K562 (cell line): ENCODE measurements around the gene NXPE2. TPM values are rescaled to one million over a fixed set of nuclear protein-coding genes. Genes with fewer than 3 reads are reported as not detected.

Source experiments
- ATAC-seq: fragments of 200-7000 bp; cut with Tn5 transposase; 3 replicates; pipeline ENCODE4 v1.9.1; 2020; ENCODE audit warnings: moderate library complexity
- BruUV-seq: library from RNA; stranded (reverse); fragments of 400-500 nt; replicated peaks from 2 replicates; lab custom pipeline; 2021; lab: Mats Ljungman, UMichigan
- CTCF ChIA-PET: fragments of 300-600 bp; formaldehyde crosslinking; extraction: SDS; loops from one replicate; lab custom pipeline; 2021; ENCODE audit warnings: low intra/inter-chr PET ratio; lab: Yijun Ruan, JAX
- POLR2A ChIA-PET: fragments of 300-600, 350-650 bp; sonication (Branson Sonifier 250); formaldehyde crosslinking; extraction: SDS; loops from one replicate; lab custom pipeline; 2021; ENCODE audit warnings: antibody characterized with exemption, inconsistent platforms; lab: Yijun Ruan, JAX
- DNase-seq, 4 experiments: peaks; one replicate each; pipeline versions ENCODE4 v3.0.0 to v3.0.0-alpha.2; 2011 to 2018; ENCODE audit warnings: low spot score in 3 of 4, mixed read lengths in 3 of 4; ENCODE audit errors: extremely low read depth in 1 of 4
- FAIRE-seq: peaks from 2 replicates; lab custom pipeline; 2011; peaks lifted over from hg19 to GRCh38; lab: Jason Lieb, UNC
- H2AFZ ChIP-seq: 2 replicates; pipeline ENCODE4 v1.6.0; 2011; ENCODE audit warnings: low read depth, low read length, control low read depth, inconsistent platforms
- H3K27ac ChIP-seq: fragments of 200-600 bp; 3 replicates; pipeline ENCODE4 v1.8.0; 2011; ENCODE audit warnings: low read depth, mild to moderate bottlenecking, control low read depth, inconsistent platforms, low read length, moderate library complexity, mixed read lengths; ENCODE audit errors: extremely low read depth
- H3K27me3 ChIP-seq, 2 experiments: fragments of 300-600 bp in 1 of 2; 2 replicates in 1 of 2; 3 replicates in 1 of 2; pipeline versions ENCODE4 v1.6.0 to v1.8.0; 2011; ENCODE audit warnings: inconsistent platforms in 2 of 2, low read length in 2 of 2, mild to moderate bottlenecking in 1 of 2, mixed read lengths in 1 of 2, moderate library complexity in 1 of 2; ENCODE audit not compliant: control insufficient read depth in 2 of 2, insufficient read depth in 2 of 2
- H3K36me3 ChIP-seq: fragments of 300-600 bp; 3 replicates; pipeline ENCODE4 v1.8.0; 2011; ENCODE audit warnings: mild to moderate bottlenecking, low read length, inconsistent platforms; ENCODE audit not compliant: control insufficient read depth, insufficient read depth
- H3K4me1 ChIP-seq, 2 experiments: fragments of 200-600 bp in 1 of 2; replicated peaks in 1 of 2; 2 replicates in 1 of 2; 3 replicates in 1 of 2; pipeline versions ENCODE4 v1.5.1 to v1.8.0; 2011; ENCODE audit warnings: inconsistent platforms in 2 of 2, low read length in 2 of 2, mild to moderate bottlenecking in 1 of 2, mixed read lengths in 1 of 2, moderate library complexity in 1 of 2; ENCODE audit not compliant: control insufficient read depth in 2 of 2, insufficient read depth in 2 of 2
- H3K4me2 ChIP-seq: 2 replicates; pipeline ENCODE4 v1.6.1; 2011; ENCODE audit warnings: low read length, control low read depth, inconsistent platforms, mixed read lengths; ENCODE audit not compliant: insufficient read depth
- H3K4me3 ChIP-seq: fragments of 200-600 bp; sonication (generic), shearing (Covaris generic); 2 replicates; pipeline ENCODE4 v1.5.1; 2016; ENCODE audit warnings: control low read depth, inconsistent platforms
- H3K79me2 ChIP-seq: fragments of 200-600 bp; 3 replicates; pipeline ENCODE4 v1.8.0; 2011; ENCODE audit warnings: low read length, inconsistent platforms; ENCODE audit not compliant: control insufficient read depth, insufficient read depth
- H3K9ac ChIP-seq, 2 experiments: 2 replicates each; pipeline versions ENCODE4 v1.6.0 to v1.6.1; 2011; ENCODE audit warnings: low read depth in 2 of 2, low read length in 2 of 2, control low read depth in 1 of 2, inconsistent platforms in 1 of 2, mild to moderate bottlenecking in 1 of 2, mixed read lengths in 1 of 2; ENCODE audit not compliant: insufficient read depth in 1 of 2
- H3K9me1 ChIP-seq: one replicate; pipeline ENCODE4 v1.6.0; 2011; ENCODE audit warnings: inconsistent platforms, mild to moderate bottlenecking, low read length, moderate library complexity; ENCODE audit not compliant: control insufficient read depth, insufficient read depth
- H3K9me3 ChIP-seq: replicated peaks from 2 replicates; pipeline ENCODE4 v1.5.1; 2011; ENCODE audit warnings: low read depth, low read length, inconsistent platforms; ENCODE audit not compliant: control insufficient read depth, insufficient read depth
- H4K20me1 ChIP-seq: replicated peaks from 2 replicates; pipeline ENCODE4 v1.6.1; 2011; ENCODE audit warnings: low read length, inconsistent platforms, mixed read lengths; ENCODE audit not compliant: control insufficient read depth, insufficient read depth
- ETS2 ChIP-seq: IDR thresholded peaks from 2 replicates; pipeline ENCODE4 v1.6.1; 2016; ENCODE audit warnings: borderline replicate concordance, missing genetic modification characterization, mild to moderate bottlenecking, moderate library complexity, missing compliant biosample characterization; ENCODE audit not compliant: poor library complexity, severe bottlenecking
- HDAC3 ChIP-seq: fragments of 450-650 bp; IDR thresholded peaks from 2 replicates; pipeline ENCODE4 v1.6.1; 2018; ENCODE audit warnings: borderline replicate concordance, mild to moderate bottlenecking, moderate library complexity; ENCODE audit not compliant: partially characterized antibody
- TCF7 ChIP-seq: sonication (generic); IDR thresholded peaks from 2 replicates; pipeline ENCODE4 v1.6.1; 2016; ENCODE audit warnings: antibody characterized with exemption, borderline replicate concordance
- WGBS: fragments of 100-300 bp; shearing (Covaris generic); methylation state at CpG from one replicate; pipeline ENCODE4 v1.1.6; 2016; ENCODE audit warnings: low coverage, mixed read lengths; ENCODE audit not compliant: insufficient coverage; ENCODE audit errors: missing lambda C conversion rate; 5-methylcytosine and 5-hydroxymethylcytosine counted together
- in situ Hi-C: fragments of 300-500 bp; cut with MboI; formaldehyde crosslinking; loops from 4 replicates; pipeline ENCODE4 v1.15.0; 2018; ENCODE audit warnings: inconsistent platforms, mixed read lengths
- intact Hi-C: fragments of 100-400 bp; cut with micrococcal nuclease; formaldehyde crosslinking; loops from 2 replicates; pipeline ENCODE4 v1.14.2; 2022
- polyA plus RNA-seq, 8 experiments: library from polyadenylated mRNA; depleted of rRNA in 4 of 8; stranded (reverse) in 5 of 8; unstranded in 3 of 8; fragments of >200 nt; fragmentation: Nextera tagmentation in 2 of 8; fragmentation: Illumina TruSeq in 1 of 8; extraction: Ambion mirVana in 2 of 8; extraction: Trizol in 1 of 8; gene quantifications; 2 replicates each; pipeline versions ENCODE4 v1.2.1 to v1.2.3, GENCODE V29; 2011 to 2014; ENCODE audit warnings: inconsistent platforms in 1 of 8, missing spikeins in 1 of 8
- total RNA-seq, 7 experiments: library from RNA; depleted of rRNA in 6 of 7; stranded (reverse); fragments of >200 nt in 6 of 7; fragmentation: Illumina TruSeq in 2 of 7; extraction: Trizol in 2 of 7; gene quantifications; 2 replicates each; pipeline versions ENCODE4 v1.2.1 to v1.2.3, GENCODE V29; 2011 to 2021; ENCODE audit warnings: low replicate concordance in 1 of 7
- TF ChIP-seq, protein P1 (sequence below), 3 experiments: fragments of 200-800 bp in 1 of 3; sonication (Bioruptor generic) in 1 of 3; sonication (generic) in 1 of 3; formaldehyde crosslinking in 1 of 3; IDR thresholded peaks; 2 replicates each; pipeline versions ENCODE4 v1.6.1 to v1.8.0; 2016 to 2022; ENCODE audit warnings: mild to moderate bottlenecking in 2 of 3, missing compliant biosample characterization in 2 of 3, missing genetic modification characterization in 2 of 3, missing genetic modification reagents in 1 of 3

NXPE2 gene
- total and polyA plus RNA-seq, 9 of the 15 experiments (the other 6 are each of a cell fraction or from before 2014, with no cell fraction given) = not detected

DNA sequence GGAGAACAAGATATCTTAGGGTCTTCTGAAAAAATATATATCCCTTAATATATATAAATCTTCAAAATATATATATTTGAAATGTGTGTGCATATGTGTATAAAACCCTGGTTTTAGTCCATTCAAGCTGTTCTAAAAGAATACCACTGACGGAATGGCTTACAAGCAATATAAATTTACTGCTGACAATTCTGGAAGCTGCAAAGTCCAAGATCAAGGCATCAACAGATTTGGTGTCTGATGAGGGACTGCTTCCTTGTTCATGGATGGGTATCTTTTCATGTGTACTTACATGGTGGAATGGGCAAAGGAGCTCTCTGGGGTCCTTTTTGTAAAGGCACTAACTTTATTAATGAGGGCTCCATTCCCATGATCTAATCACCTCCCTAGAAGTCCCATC, 6.8 kb downstream of the NXPE2 start:
- POLR2A ChIA-PET = no interaction called here
- DNase-seq = no peak
- H3K36me3 ChIP-seq = no peaks in the 10 kb centered on the region
- H3K4me3 ChIP-seq = no peak overlapping the region
- no peak overlapping the region for H3K9ac ChIP-seq
- H2AFZ ChIP-seq = no peak overlapping the region
- ATAC-seq = no peak
- H3K4me1 ChIP-seq = no peaks in the 10 kb centered on the region
- in situ Hi-C loops = no loop called here
- H4K20me1 ChIP-seq = no peaks in the 10 kb centered on the region
- intact Hi-C loops = no loop called here
- no peaks in the 10 kb centered on the region for H3K27me3 ChIP-seq
- no peaks in the 10 kb centered on the region for H3K79me2 ChIP-seq
- 0% methylated on average over 1 of the region's 1 CpG for WGBS
- FAIRE-seq = no peak
- H3K27ac ChIP-seq = no peak overlapping the region
- no peaks in the 10 kb centered on the region for H3K9me1 ChIP-seq
- no peaks in the 10 kb centered on the region for H3K9me3 ChIP-seq
- no peak overlapping the region for H3K4me2 ChIP-seq
- TF ChIP-seq ETS2 (tag) = no peak
- TF ChIP-seq, protein P1, sequence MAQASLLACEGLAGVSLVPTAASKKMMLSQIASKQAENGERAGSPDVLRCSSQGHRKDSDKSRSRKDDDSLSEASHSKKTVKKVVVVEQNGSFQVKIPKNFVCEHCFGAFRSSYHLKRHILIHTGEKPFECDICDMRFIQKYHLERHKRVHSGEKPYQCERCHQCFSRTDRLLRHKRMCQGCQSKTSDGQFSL (CRISPR knock-in tag; IDR thresholded peaks at IDR 0.05) = no peak
- TF ChIP-seq, protein P1 (tag; IDR thresholded peaks at IDR 0.05) = no peak
- no peak for TF ChIP-seq HDAC3
- no peak for TF ChIP-seq TCF7
- no TSS peak for BruUV-seq
- CTCF ChIA-PET = no interaction called here
